ENCODE results near the gene GARS1.

GARS1 gene

DNA sequence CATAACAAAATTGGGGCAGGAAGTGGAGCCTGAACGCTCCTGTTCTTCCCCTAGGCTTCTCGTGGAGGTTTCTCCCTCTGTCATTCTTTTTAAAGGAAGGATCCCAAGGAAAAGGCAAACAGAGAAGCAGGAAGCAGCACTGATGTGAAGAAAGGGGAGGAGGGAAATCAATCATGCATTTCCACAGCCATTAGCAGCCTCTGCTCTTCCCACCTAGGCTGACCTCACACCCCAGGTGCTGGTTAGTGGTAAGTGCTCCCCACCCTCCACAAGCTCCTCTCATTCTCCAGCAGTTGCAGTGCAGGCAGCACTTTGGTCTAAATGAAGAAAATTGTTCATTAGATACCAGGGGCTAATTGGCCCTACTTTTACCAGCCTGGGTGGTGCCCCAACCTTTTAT, 85.0 kb downstream of the GARS1 start:
- no peak overlapping the region for H3K4me3 ChIP-seq (ENCODE audit: low read depth, low read length)
- TF ChIP-seq, protein P1, sequence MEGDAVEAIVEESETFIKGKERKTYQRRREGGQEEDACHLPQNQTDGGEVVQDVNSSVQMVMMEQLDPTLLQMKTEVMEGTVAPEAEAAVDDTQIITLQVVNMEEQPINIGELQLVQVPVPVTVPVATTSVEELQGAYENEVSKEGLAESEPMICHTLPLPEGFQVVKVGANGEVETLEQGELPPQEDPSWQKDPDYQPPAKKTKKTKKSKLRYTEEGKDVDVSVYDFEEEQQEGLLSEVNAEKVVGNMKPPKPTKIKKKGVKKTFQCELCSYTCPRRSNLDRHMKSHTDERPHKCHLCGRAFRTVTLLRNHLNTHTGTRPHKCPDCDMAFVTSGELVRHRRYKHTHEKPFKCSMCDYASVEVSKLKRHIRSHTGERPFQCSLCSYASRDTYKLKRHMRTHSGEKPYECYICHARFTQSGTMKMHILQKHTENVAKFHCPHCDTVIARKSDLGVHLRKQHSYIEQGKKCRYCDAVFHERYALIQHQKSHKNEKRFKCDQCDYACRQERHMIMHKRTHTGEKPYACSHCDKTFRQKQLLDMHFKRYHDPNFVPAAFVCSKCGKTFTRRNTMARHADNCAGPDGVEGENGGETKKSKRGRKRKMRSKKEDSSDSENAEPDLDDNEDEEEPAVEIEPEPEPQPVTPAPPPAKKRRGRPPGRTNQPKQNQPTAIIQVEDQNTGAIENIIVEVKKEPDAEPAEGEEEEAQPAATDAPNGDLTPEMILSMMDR (IDR thresholded peaks at IDR 0.05; ENCODE audit: borderline replicate concordance, insufficient read depth, low read depth, low read length): no peak

DNA sequence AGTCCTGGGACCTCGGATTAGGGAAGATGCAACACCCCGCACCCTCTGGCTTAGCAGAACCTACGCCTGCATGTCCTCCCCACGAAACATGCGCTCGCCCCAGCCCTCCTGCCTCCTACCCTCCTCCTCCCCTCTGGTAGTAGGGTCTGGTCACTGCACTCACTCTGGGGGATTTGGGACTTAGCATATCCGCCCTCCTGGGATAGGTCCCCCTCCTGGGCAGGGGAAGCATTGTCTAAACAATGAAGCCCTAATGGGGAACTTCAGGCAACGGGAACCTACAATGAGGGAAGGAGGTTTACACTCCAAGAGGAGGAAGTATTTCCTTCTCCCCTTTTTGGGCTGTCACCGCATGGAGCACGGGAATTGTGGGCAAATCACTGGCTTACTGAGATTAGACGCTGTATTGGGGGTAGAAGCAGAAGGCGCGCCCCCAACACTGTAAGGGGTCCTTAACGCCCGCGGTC, 86.7 kb downstream of the GARS1 start:
- TF ChIP-seq, protein P1 (IDR thresholded peaks at IDR 0.05; ENCODE audit: borderline replicate concordance, insufficient read depth, low read depth, low read length): no peak
- no peak overlapping the region for H3K4me3 ChIP-seq (ENCODE audit: low read depth, low read length)

GRCh38 chr7:30681815-30682211, 87.1 kb downstream of the GARS1 start:
- TF ChIP-seq, protein P1 (IDR thresholded peaks at IDR 0.05; ENCODE audit: borderline replicate concordance, insufficient read depth, low read depth, low read length): no peak
- no peak overlapping the region for H3K4me3 ChIP-seq (ENCODE audit: low read depth, low read length)

DNA sequence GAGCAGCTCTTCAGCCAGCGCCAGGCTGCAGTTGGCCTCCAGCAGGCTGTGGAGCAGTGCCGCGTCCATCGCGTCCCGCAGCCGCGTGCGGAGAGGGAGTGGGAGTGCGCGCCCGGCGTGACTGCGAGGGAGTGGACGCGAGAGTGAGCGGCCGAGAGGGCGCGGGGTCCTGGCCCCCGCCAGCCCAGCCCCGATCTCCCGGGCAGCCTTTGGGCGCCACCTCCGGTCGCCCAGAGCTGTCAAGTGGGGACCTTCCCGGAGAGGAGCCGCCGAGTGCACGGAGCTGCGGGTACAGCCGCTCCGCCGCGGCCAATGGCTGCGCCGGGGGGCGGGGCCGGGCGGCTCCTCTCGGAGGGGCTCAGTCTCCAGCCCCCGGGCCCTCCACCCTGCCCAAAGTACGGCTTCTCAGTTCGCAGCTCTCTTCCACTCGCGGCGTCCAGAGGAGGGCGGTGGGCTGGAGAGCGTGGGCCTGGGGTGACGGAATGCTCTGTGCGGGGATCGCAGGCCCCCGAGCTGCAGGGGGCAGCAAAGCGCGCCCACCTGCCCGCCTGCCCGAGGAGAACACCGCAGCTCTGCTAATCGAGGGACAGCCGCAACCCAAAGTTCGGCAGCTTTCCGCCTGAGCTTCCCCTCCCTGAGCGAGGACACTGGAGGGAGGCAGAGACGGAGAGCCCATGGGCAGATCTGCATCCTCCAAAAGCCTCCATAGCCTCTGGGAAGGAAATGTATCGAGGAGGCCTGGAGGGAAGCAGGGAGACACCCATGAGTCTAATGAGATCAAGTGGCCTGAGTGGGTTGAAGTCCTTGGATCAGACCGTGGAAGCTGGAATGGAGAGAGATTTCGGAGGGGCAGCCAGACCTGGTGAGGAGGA, 87.8 kb downstream of the GARS1 start, which contains the start of gene CRHR2:
CRHR2 (minus strand) TSS at position 245 of the 872 bp plus-strand sequence; CDS start at position 69, 176 bp downstream.
- H3K4me3 ChIP-seq (ENCODE audit: low read depth, low read length): no peak within 1 kb of the TSS
- TF ChIP-seq, protein P1 (IDR thresholded peaks at IDR 0.05; ENCODE audit: borderline replicate concordance, insufficient read depth, low read depth, low read length): no peak

- TF ChIP-seq, protein P1 (IDR thresholded peaks at IDR 0.05; ENCODE audit: borderline replicate concordance, insufficient read depth, low read depth, low read length): no peak
- H3K4me3 ChIP-seq (ENCODE audit: low read depth, low read length): no peak overlapping the region
Measured at GRCh38 chr7:30683306-30683705, 88.6 kb downstream of the GARS1 start.

Data from GM12875 (cell line).